Vagina (tissue), 2 donors: ENCODE measurements around the gene IFNG.

Experiments
- POLR2A ChIP-seq, 2 donors: fragments of 450-650 bp; IDR thresholded peaks; one replicate each; pipeline ENCODE4 v1.6.1; 2017; ENCODE audit warnings: antibody characterized with exemption in 2 of 2, mild to moderate bottlenecking in 2 of 2, moderate library complexity in 2 of 2
- POLR2AphosphoS5 ChIP-seq, 2 donors: sonication (generic); formaldehyde crosslinking; IDR thresholded peaks; one replicate each; pipeline ENCODE4 v1.9.0; 2017; ENCODE audit warnings: antibody characterized with exemption in 2 of 2, mild to moderate bottlenecking in 2 of 2, low read depth in 1 of 2; ENCODE audit not compliant: insufficient read depth in 1 of 2
- TF ChIP-seq, protein P1 (sequence below), 3 experiments: fragments of 450-650 bp in 2 of 3; fragments of 200-600 bp in 1 of 3; sonication (generic) in 1 of 3; IDR thresholded peaks; one replicate each; pipeline ENCODE4 v1.5.1; 2017 to 2019; ENCODE audit warnings: antibody characterized with exemption in 3 of 3, mild to moderate bottlenecking in 2 of 3, moderate library complexity in 2 of 3

DNA sequence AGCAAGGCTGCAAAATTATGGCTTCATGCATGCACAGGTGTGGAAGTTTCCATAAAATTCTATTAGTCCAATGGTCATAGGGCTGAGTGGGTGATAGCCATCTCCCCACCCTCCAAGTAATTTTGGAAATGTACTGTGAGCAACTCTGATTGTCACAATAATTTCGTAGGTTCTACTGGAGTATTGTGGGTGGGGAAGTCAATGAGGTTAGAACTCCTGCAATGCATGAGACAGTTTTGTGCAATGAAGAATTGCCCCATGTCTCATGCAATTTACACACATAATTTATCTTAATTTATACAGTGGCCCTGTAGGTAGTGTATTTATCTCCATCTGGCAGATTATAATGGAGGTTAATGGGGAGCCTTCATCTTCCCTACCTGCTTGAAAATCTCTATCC lies 20.5 kb downstream of the IFNG start:
- TF ChIP-seq POLR2AphosphoS5 (IDR thresholded peaks at IDR 0.05; ENCODE audit: insufficient read depth in 1 of 2, low read depth in 1 of 2), result no peak
- TF ChIP-seq, protein P1, sequence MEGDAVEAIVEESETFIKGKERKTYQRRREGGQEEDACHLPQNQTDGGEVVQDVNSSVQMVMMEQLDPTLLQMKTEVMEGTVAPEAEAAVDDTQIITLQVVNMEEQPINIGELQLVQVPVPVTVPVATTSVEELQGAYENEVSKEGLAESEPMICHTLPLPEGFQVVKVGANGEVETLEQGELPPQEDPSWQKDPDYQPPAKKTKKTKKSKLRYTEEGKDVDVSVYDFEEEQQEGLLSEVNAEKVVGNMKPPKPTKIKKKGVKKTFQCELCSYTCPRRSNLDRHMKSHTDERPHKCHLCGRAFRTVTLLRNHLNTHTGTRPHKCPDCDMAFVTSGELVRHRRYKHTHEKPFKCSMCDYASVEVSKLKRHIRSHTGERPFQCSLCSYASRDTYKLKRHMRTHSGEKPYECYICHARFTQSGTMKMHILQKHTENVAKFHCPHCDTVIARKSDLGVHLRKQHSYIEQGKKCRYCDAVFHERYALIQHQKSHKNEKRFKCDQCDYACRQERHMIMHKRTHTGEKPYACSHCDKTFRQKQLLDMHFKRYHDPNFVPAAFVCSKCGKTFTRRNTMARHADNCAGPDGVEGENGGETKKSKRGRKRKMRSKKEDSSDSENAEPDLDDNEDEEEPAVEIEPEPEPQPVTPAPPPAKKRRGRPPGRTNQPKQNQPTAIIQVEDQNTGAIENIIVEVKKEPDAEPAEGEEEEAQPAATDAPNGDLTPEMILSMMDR (IDR thresholded peaks at IDR 0.05), result no peak
- no peak for TF ChIP-seq POLR2A (IDR thresholded peaks at IDR 0.05)
